SK-N-SH treated with all-trans-retinoic acid at 6 μM for 48 hours (cell line): ENCODE measurements around the gene CTXN3.

Experiments used
- CSRNP3 ChIP-seq: fragments of 250-450 bp; sonication (Bioruptor Pico); IDR thresholded peaks from 2 replicates; pipeline ENCODE4 v1.5.1; 2021; ENCODE audit warnings: mild to moderate bottlenecking, moderate library complexity
- TCF4 ChIP-seq: fragments of 250-450 bp; sonication (Bioruptor Pico); IDR thresholded peaks from 2 replicates; pipeline ENCODE4 v1.8.0; 2021; ENCODE audit warnings: mild to moderate bottlenecking, moderate library complexity, borderline replicate concordance
- ZC3H10 ChIP-seq: fragments of 250-450 bp; sonication (Bioruptor Pico); IDR thresholded peaks from 2 replicates; pipeline ENCODE4 v1.5.1; 2021; ENCODE audit warnings: mild to moderate bottlenecking, moderate library complexity
- ZNF565 ChIP-seq: fragments of 450-650 bp; formaldehyde crosslinking; conservative IDR thresholded peaks from 2 replicates; pipeline ENCODE4 v1.5.0; 2020; ENCODE audit warnings: low read depth, mild to moderate bottlenecking, moderate library complexity
- ZNF70 ChIP-seq: fragments of 450-650 bp; formaldehyde crosslinking; IDR thresholded peaks from 2 replicates; pipeline ENCODE4 v1.5.0; 2020; ENCODE audit warnings: mild to moderate bottlenecking, moderate library complexity
- ZNF8 ChIP-seq: fragments of 450-650 bp; formaldehyde crosslinking; IDR thresholded peaks from 2 replicates; pipeline ENCODE4 v1.5.0; 2020; ENCODE audit warnings: mild to moderate bottlenecking, moderate library complexity
- TF ChIP-seq, protein P1 (sequence below): fragments of 250-450 bp; sonication (Bioruptor Pico); IDR thresholded peaks from 2 replicates; pipeline ENCODE4 v1.8.0; 2021; ENCODE audit warnings: low read depth, mild to moderate bottlenecking, moderate library complexity, borderline replicate concordance

DNA sequence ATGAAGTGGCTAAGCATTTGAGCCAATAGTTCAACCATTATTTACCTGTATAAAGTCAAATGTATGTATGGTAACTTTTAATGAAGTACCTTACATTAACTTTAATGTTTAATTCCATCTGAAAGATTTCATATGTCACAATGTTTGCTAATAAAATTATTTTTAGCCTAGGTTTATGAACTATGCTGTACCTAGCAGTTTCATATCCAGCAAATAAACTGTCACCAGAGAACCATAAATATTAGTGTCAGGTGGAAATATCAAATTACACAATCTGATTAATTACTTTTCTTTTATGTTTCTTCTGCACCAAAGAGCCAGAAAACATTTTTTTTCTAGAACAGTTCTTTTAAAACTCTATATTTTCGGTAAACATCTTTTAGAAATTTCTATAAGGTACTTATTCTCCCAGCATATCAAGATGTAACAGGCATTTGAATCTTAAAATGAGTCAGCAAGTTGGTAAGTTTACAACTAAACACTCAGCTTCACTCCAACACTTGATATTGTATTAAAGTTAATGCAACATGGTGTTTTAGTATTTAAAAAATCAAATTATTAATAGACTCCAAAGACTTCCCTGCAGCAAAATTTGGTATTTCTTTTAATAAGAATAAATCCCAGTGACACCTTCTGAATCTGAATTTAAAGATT lies 45.8 kb downstream of the CTXN3 start:
- no peak for TF ChIP-seq CSRNP3 (CRISPR knock-in tag)
- TF ChIP-seq ZNF70 (CRISPR knock-in tag) = no peak
- TF ChIP-seq, protein P1, sequence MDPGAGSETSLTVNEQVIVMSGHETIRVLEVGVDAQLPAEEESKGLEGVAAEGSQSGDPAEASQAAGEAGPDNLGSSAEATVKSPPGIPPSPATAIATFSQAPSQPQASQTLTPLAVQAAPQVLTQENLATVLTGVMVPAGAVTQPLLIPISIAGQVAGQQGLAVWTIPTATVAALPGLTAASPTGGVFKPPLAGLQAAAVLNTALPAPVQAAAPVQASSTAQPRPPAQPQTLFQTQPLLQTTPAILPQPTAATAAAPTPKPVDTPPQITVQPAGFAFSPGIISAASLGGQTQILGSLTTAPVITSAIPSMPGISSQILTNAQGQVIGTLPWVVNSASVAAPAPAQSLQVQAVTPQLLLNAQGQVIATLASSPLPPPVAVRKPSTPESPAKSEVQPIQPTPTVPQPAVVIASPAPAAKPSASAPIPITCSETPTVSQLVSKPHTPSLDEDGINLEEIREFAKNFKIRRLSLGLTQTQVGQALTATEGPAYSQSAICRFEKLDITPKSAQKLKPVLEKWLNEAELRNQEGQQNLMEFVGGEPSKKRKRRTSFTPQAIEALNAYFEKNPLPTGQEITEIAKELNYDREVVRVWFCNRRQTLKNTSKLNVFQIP (CRISPR knock-in tag) = no peak
- no peak for TF ChIP-seq ZNF8 (CRISPR knock-in tag)
- no peak for TF ChIP-seq TCF4 (CRISPR knock-in tag)
- no peak for TF ChIP-seq ZC3H10 (CRISPR knock-in tag)
- TF ChIP-seq ZNF565 = no peak
